NB4 (cell line): ENCODE results near the gene MTMR3.

Experiments used
- DNase-seq: peaks from one replicate; pipeline ENCODE4 v3.0.0; 2010; ENCODE audit warnings: low read depth
- H3K4me3 ChIP-seq: one replicate; pipeline ENCODE4 v1.5.1; 2011; ENCODE audit warnings: mild to moderate bottlenecking, low read depth, low read length, moderate library complexity
- CTCF ChIP-seq: IDR thresholded peaks from one replicate; pipeline ENCODE4 v1.5.1; 2012; ENCODE audit warnings: low read depth, low read length
- MAX ChIP-seq: IDR thresholded peaks from 2 replicates; pipeline ENCODE4 v1.6.1; 2011; ENCODE audit warnings: low read depth, low read length
- MYC ChIP-seq: IDR thresholded peaks from 2 replicates; pipeline ENCODE4 v1.6.1; 2011; ENCODE audit warnings: low read depth, low read length
- POLR2A ChIP-seq: IDR thresholded peaks from 2 replicates; pipeline ENCODE4 v1.6.1; 2011; ENCODE audit warnings: mild to moderate bottlenecking; ENCODE audit not compliant: insufficient read length; ENCODE audit errors: extremely low read depth

The MTMR3 gene

GRCh38 chr22:30024231-30024630 is 141.3 kb downstream of the MTMR3 start:
- no peak overlapping the region for H3K4me3 ChIP-seq
- TF ChIP-seq CTCF: no peak
- no peak for DNase-seq

GRCh38 chr22:30025221-30025620 is 142.2 kb downstream of the MTMR3 start:
- DNase-seq: no peak
- no peak for TF ChIP-seq CTCF
- no peak for TF ChIP-seq MAX
- no peak for TF ChIP-seq MYC
- TF ChIP-seq POLR2A: no peak
- no peak overlapping the region for H3K4me3 ChIP-seq

DNA sequence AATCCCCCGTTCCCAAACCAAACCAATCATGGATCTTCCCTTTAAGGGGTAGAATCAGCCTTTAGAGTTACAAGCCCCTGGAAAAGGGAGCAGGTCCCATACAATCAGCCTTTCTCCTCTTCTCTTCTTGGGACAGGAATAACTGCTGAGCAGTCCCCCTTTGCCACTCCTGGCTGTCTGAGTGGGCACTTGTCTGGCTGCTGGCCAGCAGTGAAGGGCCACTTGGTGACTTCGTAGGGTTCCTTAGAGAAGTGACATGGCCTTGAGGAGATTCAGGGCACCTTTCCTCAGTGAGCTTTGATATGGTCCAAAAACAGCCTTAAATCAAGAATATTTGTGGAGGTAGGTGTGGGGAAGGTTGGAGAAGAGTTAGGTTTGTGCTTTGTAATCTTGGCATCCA is 143.8 kb downstream of the MTMR3 start:
- no peak for DNase-seq
- no peak overlapping the region for H3K4me3 ChIP-seq
- no peak for TF ChIP-seq MAX
- no peak for TF ChIP-seq POLR2A
- no peak for TF ChIP-seq MYC
- TF ChIP-seq CTCF: no peak

DNA sequence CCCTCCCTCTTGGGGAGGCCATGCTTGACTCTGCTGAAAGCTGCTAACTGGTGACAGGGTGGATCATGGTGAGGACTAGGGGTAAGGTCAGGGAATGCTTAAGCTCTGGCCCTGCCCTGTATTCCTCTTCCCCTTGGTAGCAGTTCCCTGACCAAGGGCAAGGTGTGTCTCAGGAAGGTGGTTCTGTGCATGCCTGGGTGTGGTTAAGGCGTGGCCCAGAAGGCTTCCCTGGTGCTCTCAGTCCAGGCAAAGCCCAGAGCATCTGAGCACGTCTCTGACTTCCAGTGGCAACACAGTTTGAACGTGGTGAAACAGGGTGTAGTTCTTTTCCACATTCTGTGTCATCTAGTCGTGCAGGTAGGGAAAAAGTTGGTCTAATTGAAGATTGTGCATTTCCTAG is 144.2 kb downstream of the MTMR3 start:
- H3K4me3 ChIP-seq: no peak overlapping the region
- TF ChIP-seq POLR2A (no peak), MAX (no peak), MYC (no peak), CTCF (no peak)
- no peak for DNase-seq

DNA sequence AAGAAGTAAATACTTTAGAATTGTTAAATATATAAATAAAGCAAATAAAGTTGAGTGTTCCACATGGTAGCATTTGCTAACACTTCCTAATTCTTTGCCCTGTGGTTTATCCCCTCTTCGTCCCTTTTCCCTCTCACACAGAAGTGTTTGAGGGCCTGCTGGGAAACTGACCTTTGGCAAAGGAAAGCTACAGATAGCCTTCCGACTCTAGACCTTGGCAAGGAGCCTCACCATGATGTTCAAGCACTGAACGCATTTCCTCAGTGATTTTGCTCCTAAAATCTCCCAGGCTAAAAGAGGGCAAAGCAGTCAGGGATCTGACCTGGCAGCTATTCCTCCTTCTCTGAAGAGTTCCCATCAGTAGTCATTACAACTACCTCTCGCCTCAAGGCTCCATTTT is 144.8 kb downstream of the MTMR3 start:
- no peak overlapping the region for H3K4me3 ChIP-seq
- no peak for DNase-seq
- TF ChIP-seq MYC (no peak), POLR2A (no peak), MAX (no peak), CTCF (no peak)

DNA sequence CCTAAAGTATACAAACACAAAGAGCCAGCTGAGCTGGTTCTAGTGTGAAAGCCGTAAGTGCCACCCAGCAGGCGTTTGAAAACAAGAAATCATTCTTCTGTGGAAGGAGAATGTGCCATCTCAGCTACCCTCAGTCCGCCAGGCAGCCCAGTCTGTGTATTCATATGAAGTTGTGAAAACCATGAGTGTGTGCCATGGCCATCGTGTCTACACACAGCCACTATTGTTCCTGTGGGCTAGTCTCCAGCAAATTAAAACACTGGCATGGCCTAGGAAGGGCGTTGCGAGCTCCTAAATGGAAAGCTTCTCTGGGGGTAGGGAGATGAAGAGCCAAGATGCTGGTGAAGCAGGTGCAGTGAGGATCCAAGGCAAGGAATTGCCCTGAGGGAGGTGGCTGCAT is 145.8 kb downstream of the MTMR3 start:
- DNase-seq: no peak
- TF ChIP-seq CTCF: no peak
- no peak for TF ChIP-seq MYC
- no peak for TF ChIP-seq MAX
- TF ChIP-seq POLR2A: no peak
- no peak overlapping the region for H3K4me3 ChIP-seq
